Measurements from ENCODE around the gene SUDS3. TPM values are rescaled to one million over a fixed set of nuclear protein-coding genes. Genes with fewer than 3 reads are reported as not detected.

Gene SUDS3
- total RNA-seq, 1 donor from 2014 or later: 27.2 TPM

- Mint-ChIP-seq H3K36me3 (ENCODE audit: low read depth, unreplicated experiment) (no peaks in the 10 kb centered on the region), H3K4me3 (ENCODE audit: unreplicated experiment) (no peak overlapping the region), H3K27me3 (ENCODE audit: unreplicated experiment) (no peaks in the 10 kb centered on the region), H3K27ac (ENCODE audit: unreplicated experiment) (no peak overlapping the region), H3K9me3 (ENCODE audit: unreplicated experiment) (no peaks in the 10 kb centered on the region), H3K4me1 (ENCODE audit: unreplicated experiment) (peaks cover 4% of the 10 kb centered on the region)
- DNase-seq (ENCODE audit: low spot score): no peak
- TF ChIP-seq CTCF (IDR thresholded peaks at IDR 0.05; ENCODE audit: unreplicated experiment): no peak
These were observed 56.6 kb downstream of the SUDS3 start for GRCh38 chr12:118432812-118433545.

DNA sequence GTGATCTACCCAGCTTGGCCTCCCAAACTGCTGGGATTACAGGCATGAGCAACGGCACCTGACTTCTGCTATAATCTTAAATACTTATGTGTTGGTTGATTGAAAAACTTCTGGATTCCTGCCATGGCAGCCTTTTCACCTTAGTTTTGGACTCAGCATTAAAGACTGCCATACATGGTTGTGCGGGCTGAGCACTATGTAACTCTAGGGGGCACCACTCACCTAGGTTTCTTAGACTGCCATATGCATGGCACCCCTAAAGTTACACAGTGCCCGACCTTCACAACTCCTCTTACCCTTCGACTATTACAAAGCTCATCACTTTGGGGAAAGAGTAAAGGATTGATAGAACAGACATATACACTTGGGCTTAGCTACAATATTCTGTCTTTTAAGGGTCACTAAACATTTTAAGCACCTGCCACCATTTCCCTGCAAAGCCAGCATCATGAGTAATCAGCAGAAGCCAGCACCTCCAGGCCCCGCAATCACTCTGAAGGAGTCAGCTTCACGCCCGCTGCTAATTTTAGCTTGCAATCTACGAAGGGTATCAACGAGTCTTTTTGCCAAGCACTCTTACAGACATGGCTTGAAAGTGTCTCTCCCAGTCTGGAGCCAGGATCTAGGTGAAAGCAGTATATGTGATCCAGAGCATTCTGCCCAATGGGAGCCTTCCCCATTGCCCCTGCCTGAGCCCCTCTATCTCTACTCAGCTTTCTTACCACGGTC lies 59.8 kb downstream of the SUDS3 start:
- no peaks in the 10 kb centered on the region for H3K27me3 Mint-ChIP-seq (ENCODE audit: unreplicated experiment)
- H3K9me3 Mint-ChIP-seq (ENCODE audit: unreplicated experiment): no peaks in the 10 kb centered on the region
- no peak overlapping the region for H3K4me3 Mint-ChIP-seq (ENCODE audit: unreplicated experiment)
- DNase-seq (ENCODE audit: low spot score): peak; percentile 8
- H3K27ac Mint-ChIP-seq (ENCODE audit: unreplicated experiment): no peak overlapping the region
- H3K36me3 Mint-ChIP-seq (ENCODE audit: low read depth, unreplicated experiment): no peaks in the 10 kb centered on the region
- H3K4me1 Mint-ChIP-seq (ENCODE audit: unreplicated experiment): peaks cover 4% of the 10 kb centered on the region
- TF ChIP-seq CTCF (IDR thresholded peaks at IDR 0.05; ENCODE audit: unreplicated experiment): peak; percentile 19

DNA sequence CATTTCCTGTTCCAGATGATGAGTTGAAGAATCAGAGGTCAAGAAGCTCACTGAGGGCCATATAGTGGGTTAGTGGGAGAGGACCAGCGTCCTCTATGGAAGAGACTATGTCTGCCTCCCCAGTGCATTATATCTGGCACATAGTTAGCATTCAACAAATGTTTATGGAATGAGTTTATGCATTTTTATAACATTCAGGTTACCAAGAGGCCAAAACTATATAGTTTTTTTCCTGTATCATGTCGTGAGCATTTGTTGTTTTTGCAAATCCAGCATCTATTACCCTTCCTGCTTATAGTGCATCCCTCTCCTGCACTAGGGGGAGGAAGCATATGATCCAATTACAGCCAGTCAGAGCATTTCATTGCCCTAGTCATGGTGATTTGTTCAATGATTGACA lies 60.6 kb downstream of the SUDS3 start:
- Mint-ChIP-seq H3K27ac (ENCODE audit: unreplicated experiment) (no peak overlapping the region), H3K4me1 (ENCODE audit: unreplicated experiment) (peaks cover 4% of the 10 kb centered on the region), H3K27me3 (ENCODE audit: unreplicated experiment) (no peaks in the 10 kb centered on the region), H3K9me3 (ENCODE audit: unreplicated experiment) (no peaks in the 10 kb centered on the region), H3K36me3 (ENCODE audit: low read depth, unreplicated experiment) (no peaks in the 10 kb centered on the region), H3K4me3 (ENCODE audit: unreplicated experiment) (no peak overlapping the region)
- TF ChIP-seq CTCF (IDR thresholded peaks at IDR 0.05; ENCODE audit: unreplicated experiment): no peak
- no peak for DNase-seq (ENCODE audit: low spot score)

GRCh38 chr12:118439068-118439467 lies 62.7 kb downstream of the SUDS3 start:
- no peak for DNase-seq (ENCODE audit: low spot score)
- Mint-ChIP-seq H3K27me3 (ENCODE audit: unreplicated experiment) (no peaks in the 10 kb centered on the region), H3K4me1 (ENCODE audit: unreplicated experiment) (no peaks in the 10 kb centered on the region), H3K36me3 (ENCODE audit: low read depth, unreplicated experiment) (no peaks in the 10 kb centered on the region), H3K27ac (ENCODE audit: unreplicated experiment) (no peak overlapping the region), H3K9me3 (ENCODE audit: unreplicated experiment) (peaks cover 5% of the 10 kb centered on the region), H3K4me3 (ENCODE audit: unreplicated experiment) (no peak overlapping the region)
- no peak for TF ChIP-seq CTCF (IDR thresholded peaks at IDR 0.05; ENCODE audit: unreplicated experiment)

- Mint-ChIP-seq H3K9me3 (ENCODE audit: unreplicated experiment) (peaks cover 5% of the 10 kb centered on the region), H3K4me3 (ENCODE audit: unreplicated experiment) (no peak overlapping the region), H3K36me3 (ENCODE audit: low read depth, unreplicated experiment) (no peaks in the 10 kb centered on the region), H3K27ac (ENCODE audit: unreplicated experiment) (no peak overlapping the region), H3K4me1 (ENCODE audit: unreplicated experiment) (no peaks in the 10 kb centered on the region), H3K27me3 (ENCODE audit: unreplicated experiment) (peaks cover 3% of the 10 kb centered on the region)
- DNase-seq (ENCODE audit: low spot score): no peak
- TF ChIP-seq CTCF (IDR thresholded peaks at IDR 0.05; ENCODE audit: unreplicated experiment): no peak
These were observed 69.9 kb downstream of the SUDS3 start for GRCh38 chr12:118446247-118446646.
